ENCODE measurements around the gene DCC.

DNA sequence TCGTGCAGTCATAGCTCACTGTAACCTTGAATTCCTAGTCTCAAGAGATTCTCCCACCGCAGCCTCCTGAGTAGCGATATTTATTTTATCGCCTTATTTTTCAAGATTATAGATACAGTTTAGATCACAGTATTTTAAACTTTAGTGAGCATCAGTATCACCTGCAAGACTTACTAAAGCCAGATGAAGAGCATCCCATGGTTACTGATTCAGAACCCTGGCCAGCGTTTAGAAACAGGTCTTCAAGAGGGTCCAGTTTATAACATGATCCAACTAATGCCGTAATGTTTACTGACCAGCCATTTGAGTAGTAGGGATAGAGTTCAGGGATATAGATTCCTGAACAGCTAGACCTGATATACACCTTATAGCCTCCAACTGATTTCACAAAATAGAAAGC, 146.1 kb downstream of the DCC start:
- TF ChIP-seq, protein P1, sequence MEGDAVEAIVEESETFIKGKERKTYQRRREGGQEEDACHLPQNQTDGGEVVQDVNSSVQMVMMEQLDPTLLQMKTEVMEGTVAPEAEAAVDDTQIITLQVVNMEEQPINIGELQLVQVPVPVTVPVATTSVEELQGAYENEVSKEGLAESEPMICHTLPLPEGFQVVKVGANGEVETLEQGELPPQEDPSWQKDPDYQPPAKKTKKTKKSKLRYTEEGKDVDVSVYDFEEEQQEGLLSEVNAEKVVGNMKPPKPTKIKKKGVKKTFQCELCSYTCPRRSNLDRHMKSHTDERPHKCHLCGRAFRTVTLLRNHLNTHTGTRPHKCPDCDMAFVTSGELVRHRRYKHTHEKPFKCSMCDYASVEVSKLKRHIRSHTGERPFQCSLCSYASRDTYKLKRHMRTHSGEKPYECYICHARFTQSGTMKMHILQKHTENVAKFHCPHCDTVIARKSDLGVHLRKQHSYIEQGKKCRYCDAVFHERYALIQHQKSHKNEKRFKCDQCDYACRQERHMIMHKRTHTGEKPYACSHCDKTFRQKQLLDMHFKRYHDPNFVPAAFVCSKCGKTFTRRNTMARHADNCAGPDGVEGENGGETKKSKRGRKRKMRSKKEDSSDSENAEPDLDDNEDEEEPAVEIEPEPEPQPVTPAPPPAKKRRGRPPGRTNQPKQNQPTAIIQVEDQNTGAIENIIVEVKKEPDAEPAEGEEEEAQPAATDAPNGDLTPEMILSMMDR (IDR thresholded peaks at IDR 0.05): no peak
- no peak for TF ChIP-seq EZH2 (IDR thresholded peaks at IDR 0.05; ENCODE audit: borderline replicate concordance, insufficient read depth, low read depth, low read length, poor library complexity, severe bottlenecking)

Data from B cell (primary cell).